Gastrocnemius medialis (tissue), 4 donors: Measurements from ENCODE around the gene CPT2. TPM values are rescaled to one million over a fixed set of nuclear protein-coding genes. Genes with fewer than 3 reads are reported as not detected.

Experiments used
- ATAC-seq, 2 donors: fragments of 150-250 bp; one replicate each; pipeline ENCODE4 v1.9.1; 2016
- DNase-seq, 2 donors: peaks; one replicate each; pipeline ENCODE4 v3.0.0-alpha.2; 2019
- H3K27ac ChIP-seq, 4 donors: fragments of 200-600 bp; sonication (generic); 1 replicate in 1 of 4; 2 replicates in 3 of 4; pipeline ENCODE4 v1.5.1; 2016 to 2018; ENCODE audit warnings: mild to moderate bottlenecking in 2 of 4, moderate library complexity in 1 of 4
- H3K27me3 ChIP-seq, 3 donors: fragments of 200-600 bp; sonication (generic) in 2 of 3; 1 replicate in 1 of 3; 2 replicates in 2 of 3; pipeline versions ENCODE4 v1.5.1 to v1.6.0; 2016 to 2019; ENCODE audit warnings: mild to moderate bottlenecking in 1 of 3, moderate library complexity in 1 of 3
- H3K36me3 ChIP-seq, 2 donors: fragments of 200-600 bp; sonication (generic) in 1 of 2; one replicate each; pipeline ENCODE4 v1.5.1; 2017 to 2018
- H3K4me1 ChIP-seq, 2 donors: fragments of 200-600 bp; sonication (generic) in 1 of 2; one replicate each; pipeline ENCODE4 v1.5.1; 2016 to 2017; ENCODE audit warnings: mild to moderate bottlenecking in 2 of 2
- H3K4me3 ChIP-seq, 4 donors: fragments of 200-600 bp; sonication (generic) in 3 of 4; 1 replicate in 1 of 4; 2 replicates in 3 of 4; pipeline ENCODE4 v1.5.1; 2016 to 2019; ENCODE audit warnings: mild to moderate bottlenecking in 2 of 4
- H3K9me3 ChIP-seq, 3 donors: fragments of 200-600 bp; sonication (generic) in 2 of 3; 1 replicate in 1 of 3; 2 replicates in 2 of 3; pipeline ENCODE4 v1.5.1; 2016 to 2019
- CTCF ChIP-seq, 5 experiments: fragments of 450-650 bp in 3 of 5; fragments of 200-600 bp in 2 of 5; sonication (generic) in 2 of 5; IDR thresholded peaks in 4 of 5; conservative IDR thresholded peaks in 1 of 5; 1 replicate in 4 of 5; 2 replicates in 1 of 5; pipeline ENCODE4 v1.5.1; 2016 to 2019; ENCODE audit warnings: antibody characterized with exemption in 5 of 5, mild to moderate bottlenecking in 3 of 5, moderate library complexity in 3 of 5
- POLR2A ChIP-seq, 2 donors: fragments of 450-650 bp; IDR thresholded peaks; one replicate each; pipeline ENCODE4 v1.6.1; 2017; ENCODE audit warnings: antibody characterized with exemption in 2 of 2, mild to moderate bottlenecking in 2 of 2, moderate library complexity in 2 of 2
- in situ Hi-C, 4 donors: fragments of 200-750 bp; cut with MboI; loops; one replicate each; pipeline versions ENCODE4 v1.15.0 to v1.8.0; 2017; ENCODE audit warnings: low sequenced_read_pairs in 4 of 4
- intact Hi-C: fragments of 100-400 bp; cut with DNase I; formaldehyde crosslinking; loops from one replicate; pipeline ENCODE4 v1.15.1; 2023; ENCODE audit warnings: low total_unique reads
- total RNA-seq, 4 donors: library from RNA; depleted of rRNA; stranded (reverse); fragments of >200 nt; gene quantifications; one replicate each; pipeline versions ENCODE4 v1.1.0 to v1.2.3, GENCODE V29; 2016

CPT2 gene
- total RNA-seq, 4 donors from 2014 or later = 13.3 to 30.6 (median 26.6) TPM

- intact Hi-C loops = no loop called here
Observed at GRCh38 chr1:53188099-53188498, 8.5 kb upstream of the CPT2 start.

GRCh38 chr1:53189061-53189460 is 7.6 kb upstream of the CPT2 start:
- in situ Hi-C loops (loop anchor here in 3 of 4 donors (25.0 kb wide), 2 partner anchors 277 to 477 kb away; partner anchors contain the start of gene ECHDC2 (in 2 of the 3)), intact Hi-C loops (no loop called here)
- Histone ChIP-seq H3K9me3 (no peaks in the 10 kb centered on the region), H3K36me3 (no peaks in the 10 kb centered on the region), H3K4me3 (no peak overlapping the region), H3K27ac (no peak overlapping the region), H3K27me3 (no peaks in the 10 kb centered on the region), H3K4me1 (no peaks in the 10 kb centered on the region)
- ATAC-seq (no peak), DNase-seq (no peak)
- no peak for TF ChIP-seq CTCF (IDR thresholded peaks at IDR 0.05 in 4 of 5, conservative IDR thresholded peaks at IDR 0.05 in 1 of 5)
- no peak for TF ChIP-seq POLR2A (IDR thresholded peaks at IDR 0.05)

More at GRCh38 chr1:53188099-53188498, 8.5 kb upstream of the CPT2 start:
- H3K9me3 ChIP-seq = no peaks in the 10 kb centered on the region
- ATAC-seq = no peak
- TF ChIP-seq POLR2A (IDR thresholded peaks at IDR 0.05) (no peak), CTCF (IDR thresholded peaks at IDR 0.05 in 4 of 5, conservative IDR thresholded peaks at IDR 0.05 in 1 of 5) (no peak)
- no peaks in the 10 kb centered on the region for H3K36me3 ChIP-seq
- H3K27ac ChIP-seq = no peak overlapping the region
- H3K27me3 ChIP-seq = no peaks in the 10 kb centered on the region
- no peaks in the 10 kb centered on the region for H3K4me1 ChIP-seq
- H3K4me3 ChIP-seq = no peak overlapping the region
- in situ Hi-C loops = loop anchor here in 3 of 4 donors (25.0 kb wide), 2 partner anchors 276 to 476 kb away; partner anchors contain the start of gene ECHDC2 (in 2 of the 3)
- no peak for DNase-seq

GRCh38 chr1:53190210-53190611 is 6.4 kb upstream of the CPT2 start:
- H3K4me3 ChIP-seq = no peak overlapping the region
- no peak overlapping the region for H3K27ac ChIP-seq
- peaks cover 0 to under 1% of the 10 kb centered on the region in 2 donors for H3K4me1 ChIP-seq
- intact Hi-C loops = no loop called here
- H3K9me3 ChIP-seq = no peaks in the 10 kb centered on the region
- DNase-seq = no peak
- in situ Hi-C loops = loop anchor here in 3 of 4 donors (25.0 kb wide), 2 partner anchors 278 to 478 kb away; partner anchors contain the start of gene ECHDC2 (in 2 of the 3)
- no peaks in the 10 kb centered on the region for H3K36me3 ChIP-seq
- TF ChIP-seq CTCF (IDR thresholded peaks at IDR 0.05 in 4 of 5, conservative IDR thresholded peaks at IDR 0.05 in 1 of 5) (no peak), POLR2A (IDR thresholded peaks at IDR 0.05) (no peak)
- no peak for ATAC-seq
- no peaks in the 10 kb centered on the region for H3K27me3 ChIP-seq

DNA sequence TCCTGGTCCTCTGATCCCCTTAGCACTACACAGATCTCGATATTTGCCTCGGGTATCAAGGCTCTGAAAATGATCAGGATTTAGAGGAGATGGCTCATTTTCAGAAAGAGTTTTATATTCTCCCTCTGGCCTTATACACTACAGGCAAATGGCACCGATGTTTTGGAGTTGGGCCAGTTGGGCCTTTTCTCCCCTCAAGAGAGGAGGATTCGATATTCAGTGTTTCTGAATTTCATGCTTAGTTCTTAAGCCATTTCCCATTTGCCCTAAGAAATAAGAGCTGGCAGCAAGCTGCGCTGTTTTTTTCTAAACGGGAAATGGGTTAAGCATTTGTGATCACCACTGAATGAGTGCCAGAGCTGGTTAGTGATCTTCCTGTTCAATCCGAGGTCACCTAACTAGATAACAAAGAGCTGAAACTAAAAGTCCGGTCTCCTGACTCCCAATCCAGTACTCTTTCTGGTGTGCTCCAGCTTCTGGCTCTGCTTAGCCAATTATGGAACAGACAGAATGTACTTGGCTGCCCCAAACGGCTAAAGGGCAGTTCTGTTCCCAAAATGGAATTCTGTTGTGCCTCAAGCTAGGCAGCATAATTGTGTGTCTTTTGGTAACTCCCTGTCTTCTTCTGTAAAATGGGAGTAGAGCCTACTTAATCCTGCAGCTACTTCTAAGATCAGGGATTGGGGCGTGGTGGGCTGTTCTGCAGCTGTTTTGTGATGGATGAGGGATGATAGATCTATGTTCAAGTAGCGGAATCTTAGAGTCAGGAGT is 1.2 kb upstream of the CPT2 start:
- Histone ChIP-seq H3K4me3 (peak overlapping the region in 1 of 4 donors; percentile 83), H3K36me3 (no peaks in the 10 kb centered on the region), H3K27ac (peak overlapping the region; percentile 88 to 98 (median 96)), H3K4me1 (peaks cover 27 to 30% of the 10 kb centered on the region in 2 donors), H3K9me3 (no peaks in the 10 kb centered on the region), H3K27me3 (no peaks in the 10 kb centered on the region)
- in situ Hi-C loops = loop anchor here in 3 of 4 donors (25.0 kb wide), 2 partner anchors 283 to 483 kb away; partner anchors contain the start of gene ECHDC2 (in 2 of the 3)
- intact Hi-C loops = loop anchor here (1.0 to 5.0 kb wide), 3 partner anchors 25 to 752 kb away; partner anchors contain the start of genes CZIB, IFT25, LRRC42 and MAGOH
- ATAC-seq (no peak), DNase-seq (no peak)
- TF ChIP-seq CTCF (IDR thresholded peaks at IDR 0.05 in 4 of 5, conservative IDR thresholded peaks at IDR 0.05 in 1 of 5) = no peak
- no peak for TF ChIP-seq POLR2A (IDR thresholded peaks at IDR 0.05)
